Measurements from ENCODE around the gene WFDC1.

Gene WFDC1

GRCh38 chr16:84303516-84303915 lies 8.8 kb downstream of the WFDC1 start:
- no peak for DNase-seq

- no peak for DNase-seq
Measured at GRCh38 chr16:84306564-84306963, 11.9 kb downstream of the WFDC1 start.

GRCh38 chr16:84307209-84307954 lies 12.7 kb downstream of the WFDC1 start:
- no peak for DNase-seq

GRCh38 chr16:84308120-84308519 lies 13.4 kb downstream of the WFDC1 start:
- DNase-seq = no peak

- DNase-seq = no peak
Measured at GRCh38 chr16:84310642-84311041, 16.0 kb downstream of the WFDC1 start.

- DNase-seq = no peak
Measured at GRCh38 chr16:84312783-84313382, 18.2 kb downstream of the WFDC1 start.

- no peak for DNase-seq
Measured at GRCh38 chr16:84313921-84314320, 19.2 kb downstream of the WFDC1 start.

GRCh38 chr16:84314373-84314772 lies 19.7 kb downstream of the WFDC1 start:
- no peak for DNase-seq

- no peak for DNase-seq
Measured at GRCh38 chr16:84314814-84315213, 20.1 kb downstream of the WFDC1 start.

- no peak for DNase-seq
Measured at GRCh38 chr16:84315422-84315821, 20.7 kb downstream of the WFDC1 start.

GRCh38 chr16:84318091-84318975 lies 23.7 kb downstream of the WFDC1 start:
- no peak for DNase-seq

- no peak for DNase-seq
Measured at GRCh38 chr16:84319146-84319760, 24.6 kb downstream of the WFDC1 start.

- DNase-seq = no peak
Measured at GRCh38 chr16:84320511-84320910, 25.8 kb downstream of the WFDC1 start.

GRCh38 chr16:84321932-84322331 lies 27.3 kb downstream of the WFDC1 start:
- no peak for DNase-seq

- no peak for DNase-seq
Measured at GRCh38 chr16:84322749-84323148, 28.1 kb downstream of the WFDC1 start.

GRCh38 chr16:84323606-84324005 lies 28.9 kb downstream of the WFDC1 start:
- no peak for DNase-seq

- DNase-seq = no peak
Measured at GRCh38 chr16:84324434-84325262, 30.0 kb downstream of the WFDC1 start.

GRCh38 chr16:84326545-84326944 lies 31.9 kb downstream of the WFDC1 start:
- DNase-seq = no peak

GRCh38 chr16:84327926-84328505 lies 33.3 kb downstream of the WFDC1 start:
- no peak for DNase-seq

- DNase-seq = no peak
Measured at GRCh38 chr16:84329016-84329415, 34.3 kb downstream of the WFDC1 start.

GRCh38 chr16:84329843-84330684 lies 35.4 kb downstream of the WFDC1 start:
- no peak for DNase-seq

Data from femur (tissue), 1 donor.